Hematopoietic multipotent progenitor cell treated with erythropoietin and hydrocortisone succinate and interleukin-3 and kit ligand, for 15 days (in vitro differentiated cells): Measurements from ENCODE around the gene AFDN.

ENCODE experiments used
- DNase-seq: peaks from one replicate; pipeline ENCODE4 v3.0.0-alpha.2; 2015; ENCODE audit warnings: low spot score

AFDN gene

DNA sequence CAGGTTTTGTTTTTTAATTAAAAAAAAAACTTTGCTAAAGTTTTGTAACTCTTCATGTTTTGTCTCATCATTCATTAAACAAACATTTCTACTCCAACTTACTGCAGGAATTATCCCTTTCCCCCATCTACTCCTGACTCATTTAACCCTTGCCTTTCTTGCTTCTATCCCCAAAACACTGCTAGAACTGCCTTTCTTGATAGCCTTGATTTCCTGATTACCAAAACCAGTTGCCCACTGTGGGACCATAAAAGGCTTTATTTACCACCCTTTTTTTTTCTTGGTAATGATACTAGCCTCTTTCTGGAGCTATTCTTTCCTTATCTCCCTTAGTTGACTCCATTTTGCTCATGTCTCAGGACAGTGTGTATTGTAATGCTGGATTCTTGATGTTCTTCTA lies 15.3 kb downstream of the AFDN start:
- no peak for DNase-seq

GRCh38 chr6:167842457-167842856 lies 15.7 kb downstream of the AFDN start:
- DNase-seq = no peak

DNA sequence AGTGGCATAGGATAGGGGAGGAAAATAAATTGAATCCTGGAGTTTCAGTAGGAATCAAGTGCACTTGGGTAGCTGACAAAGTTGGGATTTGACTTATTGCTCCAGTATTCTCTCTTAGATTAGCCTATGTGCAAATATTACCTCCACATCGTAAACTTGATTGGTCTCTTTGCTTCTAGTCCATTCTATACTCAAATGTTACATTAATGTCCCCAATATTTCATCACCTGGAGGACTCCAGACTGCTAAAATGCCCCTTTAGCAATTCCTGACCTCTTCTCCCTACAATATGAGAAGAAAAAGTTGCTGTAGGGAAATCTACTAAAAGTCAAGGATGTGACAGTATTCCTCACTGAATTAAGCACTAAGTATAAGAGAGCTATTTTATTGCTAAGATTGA lies 16.3 kb downstream of the AFDN start:
- DNase-seq = no peak

- DNase-seq = no peak
These were observed 19.1 kb downstream of the AFDN start for GRCh38 chr6:167845856-167846255.

DNA sequence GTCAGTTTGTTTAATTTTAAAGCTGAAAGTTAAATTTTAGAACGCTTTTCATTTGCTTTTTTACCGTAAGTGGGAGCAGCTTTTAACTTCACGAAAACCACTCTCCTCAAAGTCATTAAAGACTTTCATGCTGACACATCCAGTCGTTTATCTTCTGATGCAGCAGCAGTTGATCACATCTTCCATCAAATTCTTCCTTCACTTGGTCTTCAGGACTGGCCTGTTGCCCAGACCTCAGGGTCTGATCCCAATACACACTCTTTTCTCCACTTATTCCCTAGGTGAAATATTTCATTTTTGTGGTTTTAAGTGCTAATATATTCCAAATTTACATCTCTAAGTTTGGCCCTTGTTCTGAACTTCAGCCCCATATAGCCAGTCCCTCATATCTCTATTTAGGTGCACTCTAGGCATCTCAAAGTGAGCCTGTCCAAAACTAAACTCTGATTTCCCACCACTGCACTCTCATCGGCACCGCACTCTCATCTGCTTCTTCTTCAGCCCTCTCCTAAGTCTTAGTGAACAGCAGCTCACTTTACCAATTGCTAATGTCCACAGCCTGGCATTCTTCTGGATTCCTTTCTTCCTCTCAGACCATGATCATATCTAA lies 20.4 kb downstream of the AFDN start:
- no peak for DNase-seq

GRCh38 chr6:167847936-167848335 lies 21.2 kb downstream of the AFDN start:
- no peak for DNase-seq

DNA sequence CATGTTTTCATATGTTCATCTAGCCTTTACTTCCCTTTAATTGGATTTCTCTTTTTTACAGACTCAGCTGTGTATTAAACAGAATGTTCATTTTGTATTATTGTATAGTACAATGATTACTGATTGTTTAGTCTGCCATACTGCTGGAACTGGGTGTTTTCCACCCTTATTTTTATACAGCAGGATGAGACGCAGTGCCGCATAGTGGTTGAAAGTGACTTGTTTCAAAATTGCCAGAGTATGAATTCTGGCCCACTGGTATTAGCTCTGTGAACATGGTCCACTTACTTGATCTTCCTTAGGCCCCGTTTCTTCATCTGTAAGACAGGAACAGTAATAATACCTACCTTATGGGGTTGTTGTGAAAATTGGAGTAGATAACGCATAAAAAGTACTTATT lies 22.1 kb downstream of the AFDN start:
- DNase-seq = no peak

- DNase-seq = no peak
These were observed 23.2 kb downstream of the AFDN start for GRCh38 chr6:167849846-167850459.

- DNase-seq = no peak
These were observed 24.1 kb downstream of the AFDN start for GRCh38 chr6:167850782-167851181.

DNA sequence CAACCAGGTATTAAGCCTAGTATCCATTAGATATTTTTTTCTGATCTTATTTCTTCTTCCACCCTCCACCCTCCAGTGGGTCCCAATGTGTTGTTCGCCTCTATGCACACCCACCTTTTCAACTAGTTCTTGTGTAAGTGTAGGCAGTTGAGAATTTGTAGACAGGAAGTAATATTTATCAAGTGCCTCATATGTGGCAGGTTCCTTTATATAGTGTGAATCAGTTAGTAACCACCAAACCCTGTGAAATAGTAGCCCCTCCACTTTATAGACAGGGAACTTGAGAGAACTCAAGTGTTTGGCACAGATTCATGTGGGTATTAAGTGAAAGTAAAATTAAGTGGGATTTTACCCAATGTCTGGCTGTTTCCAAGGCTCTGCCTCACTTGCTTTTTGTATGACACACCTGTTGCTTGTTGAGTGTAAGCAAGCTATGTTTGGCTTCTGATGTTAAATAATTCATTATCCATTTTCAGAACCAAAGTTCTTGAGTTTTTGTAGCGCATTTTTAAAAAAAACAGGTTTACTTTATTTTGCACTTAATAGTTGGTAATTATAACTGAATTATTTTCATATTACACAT lies 24.8 kb downstream of the AFDN start:
- no peak for DNase-seq

DNA sequence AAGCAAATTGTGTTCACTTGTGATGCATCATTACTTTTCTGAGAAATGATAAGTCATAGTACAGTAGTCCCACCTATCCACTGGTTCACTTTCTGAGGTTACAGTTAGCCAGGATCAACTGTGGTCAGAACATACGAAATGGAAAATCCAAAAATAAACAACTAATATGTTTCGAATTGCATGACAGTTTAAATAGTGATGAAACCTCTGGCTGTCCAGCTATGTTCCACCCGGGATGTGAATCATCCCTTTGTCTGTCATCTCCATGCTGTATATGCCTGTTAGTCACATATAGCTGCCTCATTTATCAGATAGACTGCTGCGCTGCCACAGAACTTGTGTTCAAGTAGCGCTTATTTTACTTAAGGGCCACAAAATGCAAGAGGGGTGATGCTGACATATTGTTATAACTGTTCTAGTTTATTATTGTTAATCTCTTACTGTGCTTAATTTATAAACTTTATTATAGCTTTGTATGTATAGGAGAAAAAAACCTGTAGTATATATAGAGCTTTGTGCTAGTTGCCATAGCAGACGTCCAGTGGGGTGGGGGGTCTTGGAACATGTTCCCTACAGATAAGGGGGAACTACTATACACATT lies 29.2 kb downstream of the AFDN start:
- DNase-seq = no peak

GRCh38 chr6:167856474-167856873 lies 29.8 kb downstream of the AFDN start:
- DNase-seq = no peak

GRCh38 chr6:167856999-167857660 lies 30.4 kb downstream of the AFDN start:
- no peak for DNase-seq

DNA sequence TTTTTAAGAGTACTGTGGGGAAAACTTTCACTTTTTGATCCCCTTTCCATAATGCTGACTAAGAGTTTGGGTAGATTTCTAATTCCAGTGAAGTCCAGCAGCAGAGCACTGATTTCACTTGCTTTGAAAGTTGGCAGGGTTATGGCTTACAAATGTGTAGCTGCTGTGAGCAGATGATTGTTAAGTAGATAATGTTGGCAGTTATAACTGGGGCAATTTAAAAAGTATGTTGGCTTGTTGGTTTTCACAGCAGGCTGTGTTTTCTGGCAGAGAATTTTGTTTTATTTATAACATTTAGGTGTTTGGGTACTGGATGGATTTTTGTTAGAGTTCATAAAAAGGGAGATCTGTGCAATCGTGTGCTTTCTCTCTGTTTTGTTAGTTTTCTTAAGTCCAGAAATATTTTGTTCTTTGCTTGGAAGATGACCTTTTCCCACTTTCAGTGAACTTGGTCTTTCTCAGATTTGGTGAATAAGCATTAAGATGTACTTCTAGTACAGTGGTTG lies 31.4 kb downstream of the AFDN start:
- DNase-seq = no peak

DNA sequence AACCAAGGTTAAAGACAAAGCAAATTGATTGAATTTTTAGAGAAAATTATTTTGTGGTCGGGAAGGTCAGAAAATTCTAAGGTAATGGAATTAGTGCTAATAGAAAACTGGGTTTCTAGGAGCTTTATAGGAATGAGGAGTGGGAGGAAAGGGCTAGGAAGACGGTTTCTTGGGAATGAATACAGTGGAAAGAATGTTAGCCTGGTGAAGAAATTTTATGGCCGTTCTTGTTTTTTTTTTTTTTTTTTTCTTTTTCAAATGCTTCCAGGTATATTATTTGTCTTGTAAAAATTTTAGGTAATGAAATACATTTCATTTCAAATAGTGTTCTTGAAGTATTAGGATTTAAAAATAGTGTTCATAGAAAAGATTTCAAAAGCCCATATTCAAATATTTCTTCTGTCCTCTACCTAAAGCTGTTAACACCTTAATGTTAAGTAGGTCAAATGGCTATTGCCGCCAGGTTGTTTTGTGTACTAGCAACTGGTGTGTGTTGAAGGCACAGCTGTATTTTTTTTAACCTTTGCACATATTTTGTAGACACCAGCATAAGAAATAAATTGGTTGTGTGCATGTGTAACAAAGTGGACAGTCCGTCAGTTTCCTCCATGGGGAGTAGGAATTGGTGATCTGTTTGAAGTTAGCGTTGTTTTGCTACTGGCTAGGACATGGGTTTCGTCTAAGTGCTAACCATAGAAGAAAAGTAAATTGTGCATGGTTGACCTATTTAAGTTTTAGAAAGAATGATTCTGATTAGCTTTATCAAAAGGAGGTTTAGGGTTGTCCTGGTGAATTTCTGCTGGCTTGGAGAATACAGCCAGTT lies 32.3 kb downstream of the AFDN start:
- DNase-seq = no peak

DNA sequence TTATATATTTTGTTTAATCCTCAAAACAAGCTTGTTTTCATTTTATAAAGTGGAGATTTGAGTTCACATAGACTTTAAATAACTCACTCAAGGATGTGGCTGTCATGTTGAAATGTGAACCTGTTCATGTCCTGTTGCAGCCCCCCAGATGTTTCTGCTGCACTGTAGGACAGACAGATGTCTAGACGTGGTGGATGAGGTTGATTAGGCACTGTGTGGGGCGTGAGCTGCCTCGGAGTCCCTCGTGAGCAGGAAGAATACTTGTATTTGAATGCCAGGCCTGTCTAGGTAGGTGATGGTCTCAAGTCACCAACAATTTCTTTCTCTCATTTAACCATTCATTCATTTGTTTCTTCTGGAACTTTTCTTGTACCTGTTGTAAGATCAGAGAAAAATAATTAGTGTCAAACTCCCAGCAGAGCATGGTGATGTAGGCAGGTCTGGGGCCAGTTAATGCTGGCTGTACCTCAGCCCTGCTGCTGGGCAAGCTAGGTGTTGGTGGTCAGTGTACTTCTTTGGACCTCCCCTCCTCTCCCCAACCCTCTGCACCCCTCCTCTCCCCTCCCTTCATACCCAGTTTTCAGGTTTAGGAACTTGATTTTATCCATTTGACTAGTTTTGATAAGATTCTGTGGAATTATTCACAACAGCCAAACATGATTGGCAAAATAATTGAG lies 34.0 kb downstream of the AFDN start:
- DNase-seq = no peak

DNA sequence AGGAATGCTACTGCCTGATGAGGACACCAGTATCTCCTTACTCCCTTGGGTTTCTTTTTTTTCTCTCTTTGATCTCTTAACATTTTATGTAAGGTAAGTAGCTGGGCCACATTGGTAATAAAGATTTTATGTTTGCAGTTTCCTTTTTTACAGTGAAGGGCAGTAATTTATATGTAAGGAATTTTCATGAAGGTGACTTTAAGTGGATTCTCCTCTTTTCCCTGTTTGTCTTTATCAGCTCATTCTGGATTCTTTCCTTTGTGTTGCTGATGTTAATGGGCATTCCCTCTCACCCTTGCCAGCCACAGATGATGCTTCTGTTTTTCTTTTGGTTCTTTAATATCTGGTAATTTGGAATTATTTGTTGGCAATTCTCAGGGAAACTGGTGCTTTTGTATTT lies 34.7 kb downstream of the AFDN start:
- no peak for DNase-seq

DNA sequence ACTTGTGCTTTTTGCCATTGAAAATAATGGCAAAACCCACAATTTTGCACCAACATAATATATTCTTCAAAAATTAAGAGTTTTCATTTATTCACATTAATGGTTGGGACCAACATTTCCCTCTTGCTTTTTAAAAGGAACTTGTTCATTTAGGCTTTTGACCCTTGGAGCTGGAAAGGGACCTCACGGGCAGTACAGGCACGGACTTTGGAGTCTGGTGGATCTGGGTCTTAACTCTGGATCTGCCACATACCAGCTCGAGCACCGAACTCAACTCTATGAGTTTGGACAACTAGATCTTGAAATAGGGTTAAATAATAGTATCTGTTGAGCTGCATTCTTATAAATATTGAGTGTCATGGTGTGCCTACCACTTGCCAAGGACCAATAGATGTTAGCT lies 37.2 kb downstream of the AFDN start:
- no peak for DNase-seq

DNA sequence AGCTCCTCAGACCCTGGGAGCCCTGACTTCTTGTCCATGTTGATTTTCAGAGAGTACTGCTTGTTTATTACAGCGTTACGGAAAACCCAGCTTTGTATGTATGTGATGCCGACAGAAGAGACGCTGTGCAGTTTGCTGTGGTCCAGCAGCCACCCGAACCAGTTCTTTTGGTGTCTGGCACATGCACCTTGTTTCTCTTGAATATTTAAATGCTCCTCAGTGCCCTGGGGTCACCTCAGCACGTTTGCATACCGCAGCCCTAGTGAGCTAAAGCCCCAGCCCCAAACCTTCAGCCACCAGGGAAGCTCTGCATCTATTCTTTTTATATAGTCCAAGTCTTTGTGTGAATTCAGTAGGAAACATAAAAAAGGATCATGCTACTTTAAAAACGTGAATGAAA lies 39.9 kb downstream of the AFDN start:
- no peak for DNase-seq

GRCh38 chr6:167870321-167870720 lies 43.6 kb downstream of the AFDN start:
- no peak for DNase-seq

DNA sequence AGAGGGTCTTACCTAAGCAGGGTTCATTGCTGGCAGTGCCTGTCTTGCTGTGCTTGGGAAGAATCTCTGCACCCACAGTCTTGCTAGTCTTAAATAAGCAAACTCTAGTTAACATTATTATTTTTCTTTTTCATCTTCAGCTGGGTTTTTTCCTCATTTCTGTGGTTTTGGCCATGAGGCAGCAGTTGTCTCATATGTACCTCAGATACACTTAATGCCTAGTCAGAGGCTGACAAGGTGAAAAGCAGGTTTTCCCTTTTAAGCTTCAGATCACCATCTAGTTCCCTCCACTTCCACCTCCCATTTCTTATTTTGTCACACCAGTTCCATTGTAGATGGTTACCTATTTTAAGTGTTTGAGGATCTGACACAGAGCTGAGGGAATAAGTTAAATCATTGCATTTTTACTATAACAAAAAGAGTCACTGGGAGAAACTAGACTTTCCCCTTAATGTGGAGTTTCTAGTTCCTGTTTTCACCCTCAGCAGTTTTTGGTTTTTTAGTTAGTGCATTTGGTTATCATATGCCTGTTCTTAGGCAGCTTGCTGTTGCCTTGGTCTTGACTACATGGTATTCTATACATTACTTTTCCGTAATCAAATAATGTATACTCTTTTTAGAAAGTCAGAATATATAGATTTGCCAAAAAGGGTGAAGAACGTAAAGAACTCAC lies 46.0 kb downstream of the AFDN start:
- no peak for DNase-seq
